ENCODE measurements around the gene SMARCA2. TPM values are rescaled to one million over a fixed set of nuclear protein-coding genes. Genes with fewer than 3 reads are reported as not detected.

Gene SMARCA2
- total RNA-seq, 1 experiment from 2014 or later = 27.9 TPM

DNA sequence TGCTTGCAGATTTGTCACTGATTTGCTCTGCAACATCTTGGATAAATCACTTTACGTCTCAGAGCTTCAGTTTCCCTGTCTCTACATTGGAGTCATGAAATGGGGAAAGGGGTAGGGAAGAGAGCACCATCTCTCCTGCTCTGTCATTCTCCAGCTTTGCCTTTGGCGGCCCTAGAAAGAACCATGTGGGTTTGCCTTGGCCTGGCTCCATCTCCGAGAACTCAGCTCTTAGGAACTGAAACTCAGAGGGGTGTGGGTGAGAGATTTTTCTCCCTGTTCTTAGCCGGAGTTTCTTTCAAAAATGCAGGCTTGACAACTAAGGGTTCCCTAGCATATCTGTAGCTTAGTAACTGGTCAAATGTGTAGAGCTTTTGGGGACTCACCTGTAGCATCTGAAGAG lies 123.5 kb downstream of the SMARCA2 start:
- no peaks in the 10 kb centered on the region for H3K36me3 ChIP-seq (ENCODE audit: low read depth, low read length)
- no peaks in the 10 kb centered on the region for H3K79me2 ChIP-seq (ENCODE audit: low read length)
- ATAC-seq (no peak), DNase-seq (no peak)
- H3K4me3 ChIP-seq (ENCODE audit: low read length) = no peak overlapping the region
- H3K27me3 ChIP-seq (ENCODE audit: low read length) = no peaks in the 10 kb centered on the region
- no peaks in the 10 kb centered on the region for H3K9me3 ChIP-seq (ENCODE audit: low read length)
- H3K9ac ChIP-seq (ENCODE audit: low read length) = no peak overlapping the region
- H2AFZ ChIP-seq (ENCODE audit: low read length) = no peak overlapping the region
- no peaks in the 10 kb centered on the region for H3K4me1 ChIP-seq (ENCODE audit: insufficient read depth, low read length)
- BruUV-seq (replicated peaks) = no TSS peak
- H3K9me2 ChIP-seq (replicated peaks; ENCODE audit: low read length) = no peaks in the 10 kb centered on the region
- ChIA-PET POLR2A (ENCODE audit: unreplicated experiment) (no interaction called here), CTCF (no interaction called here)
- no peaks in the 10 kb centered on the region for H4K20me1 ChIP-seq (ENCODE audit: low read length)
- no peak overlapping the region for H3K27ac ChIP-seq (ENCODE audit: low read length)
- TF ChIP-seq EZH2phosphoT487 (IDR thresholded peaks at IDR 0.05; ENCODE audit: borderline replicate concordance, low read length) (no peak), EZH2 (IDR thresholded peaks at IDR 0.05; ENCODE audit: low read length, unreplicated experiment) (no peak)
- TF ChIP-seq, protein P1, sequence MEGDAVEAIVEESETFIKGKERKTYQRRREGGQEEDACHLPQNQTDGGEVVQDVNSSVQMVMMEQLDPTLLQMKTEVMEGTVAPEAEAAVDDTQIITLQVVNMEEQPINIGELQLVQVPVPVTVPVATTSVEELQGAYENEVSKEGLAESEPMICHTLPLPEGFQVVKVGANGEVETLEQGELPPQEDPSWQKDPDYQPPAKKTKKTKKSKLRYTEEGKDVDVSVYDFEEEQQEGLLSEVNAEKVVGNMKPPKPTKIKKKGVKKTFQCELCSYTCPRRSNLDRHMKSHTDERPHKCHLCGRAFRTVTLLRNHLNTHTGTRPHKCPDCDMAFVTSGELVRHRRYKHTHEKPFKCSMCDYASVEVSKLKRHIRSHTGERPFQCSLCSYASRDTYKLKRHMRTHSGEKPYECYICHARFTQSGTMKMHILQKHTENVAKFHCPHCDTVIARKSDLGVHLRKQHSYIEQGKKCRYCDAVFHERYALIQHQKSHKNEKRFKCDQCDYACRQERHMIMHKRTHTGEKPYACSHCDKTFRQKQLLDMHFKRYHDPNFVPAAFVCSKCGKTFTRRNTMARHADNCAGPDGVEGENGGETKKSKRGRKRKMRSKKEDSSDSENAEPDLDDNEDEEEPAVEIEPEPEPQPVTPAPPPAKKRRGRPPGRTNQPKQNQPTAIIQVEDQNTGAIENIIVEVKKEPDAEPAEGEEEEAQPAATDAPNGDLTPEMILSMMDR (conservative IDR thresholded peaks at IDR 0.05; ENCODE audit: low read depth, low read length) = no peak
- no peaks in the 10 kb centered on the region for H3F3A ChIP-seq (ENCODE audit: low read length, unreplicated experiment)
- no peak overlapping the region for H3K4me2 ChIP-seq (ENCODE audit: low read length)
- intact Hi-C loops (cut with micrococcal nuclease) = loop anchor here (10.0 kb wide), 1 partner anchor 326 kb away; no protein-coding TSS in a partner anchor

DNA sequence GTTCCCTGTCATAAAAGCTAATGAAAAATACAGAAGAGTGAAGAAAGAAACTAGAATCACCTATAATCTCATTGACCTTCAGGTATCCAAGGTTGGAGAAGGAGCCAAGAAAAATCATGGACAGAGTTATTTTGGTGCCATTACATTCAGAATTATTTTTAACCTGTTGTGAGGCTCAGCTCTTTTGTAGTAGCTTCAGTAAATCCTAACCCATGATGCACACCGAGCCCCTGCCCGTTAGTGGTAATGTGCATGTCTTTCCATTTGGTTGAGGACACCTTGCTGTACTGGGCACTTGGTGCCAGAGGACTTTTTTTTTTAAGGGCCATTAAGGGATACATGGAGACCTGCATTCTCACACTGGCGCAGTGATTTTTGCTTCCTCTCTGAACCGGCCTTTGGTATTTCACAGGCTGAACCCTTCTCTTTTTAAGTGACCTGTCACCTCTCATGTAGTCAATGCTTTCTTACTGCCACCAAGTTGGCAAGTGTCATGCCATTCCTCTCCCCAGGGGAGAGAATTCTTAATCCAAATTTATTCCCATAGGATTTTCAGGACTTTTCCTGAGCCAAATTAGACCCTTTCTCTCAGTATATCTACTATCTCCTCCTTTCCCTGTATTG lies 125.6 kb downstream of the SMARCA2 start:
- Histone ChIP-seq H3K36me3 (ENCODE audit: low read depth, low read length) (no peaks in the 10 kb centered on the region), H3K4me2 (ENCODE audit: low read length) (no peak overlapping the region), H2AFZ (ENCODE audit: low read length) (no peak overlapping the region), H3K4me3 (ENCODE audit: low read length) (no peak overlapping the region), H3F3A (ENCODE audit: low read length, unreplicated experiment) (no peaks in the 10 kb centered on the region), H3K4me1 (ENCODE audit: insufficient read depth, low read length) (no peaks in the 10 kb centered on the region), H3K27ac (ENCODE audit: low read length) (no peak overlapping the region), H3K79me2 (ENCODE audit: low read length) (no peaks in the 10 kb centered on the region), H3K27me3 (ENCODE audit: low read length) (no peaks in the 10 kb centered on the region), H3K9ac (ENCODE audit: low read length) (no peak overlapping the region), H3K9me2 (replicated peaks; ENCODE audit: low read length) (no peaks in the 10 kb centered on the region), H3K9me3 (ENCODE audit: low read length) (no peaks in the 10 kb centered on the region), H4K20me1 (ENCODE audit: low read length) (no peaks in the 10 kb centered on the region)
- CTCF ChIA-PET = no interaction called here
- POLR2A ChIA-PET (ENCODE audit: unreplicated experiment) = no interaction called here
- no peak for DNase-seq
- no peak for TF ChIP-seq EZH2 (IDR thresholded peaks at IDR 0.05; ENCODE audit: low read length, unreplicated experiment)
- TF ChIP-seq EZH2phosphoT487 (IDR thresholded peaks at IDR 0.05; ENCODE audit: borderline replicate concordance, low read length) = no peak
- TF ChIP-seq, protein P1 (conservative IDR thresholded peaks at IDR 0.05; ENCODE audit: low read depth, low read length) = no peak
- ATAC-seq = no peak
- BruUV-seq (replicated peaks) = no TSS peak
- intact Hi-C loops (cut with micrococcal nuclease) = no loop called here

DNA sequence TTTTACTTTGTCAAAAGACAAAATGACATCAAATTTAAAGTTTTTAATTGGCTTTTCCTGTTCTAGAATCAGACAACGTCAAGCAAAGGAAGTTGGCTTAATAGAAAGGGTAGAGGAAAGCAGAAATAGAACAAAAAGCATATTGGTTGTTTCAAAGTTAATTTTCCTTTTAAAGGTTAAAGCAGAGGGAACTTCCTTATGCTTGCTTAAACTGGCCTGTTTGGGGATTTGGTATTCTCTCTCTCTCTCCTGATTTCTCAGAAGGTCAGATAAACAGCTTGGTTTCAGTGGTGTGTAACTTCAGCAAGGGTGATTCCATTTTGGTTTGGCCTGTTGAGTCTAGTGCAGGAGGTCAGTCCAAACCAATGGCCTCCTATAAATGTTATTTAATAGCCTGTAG lies 127.1 kb downstream of the SMARCA2 start:
- Histone ChIP-seq H3F3A (ENCODE audit: low read length, unreplicated experiment) (no peaks in the 10 kb centered on the region), H3K4me2 (ENCODE audit: low read length) (no peak overlapping the region), H3K4me3 (ENCODE audit: low read length) (no peak overlapping the region), H2AFZ (ENCODE audit: low read length) (no peak overlapping the region), H3K9ac (ENCODE audit: low read length) (no peak overlapping the region), H3K27me3 (ENCODE audit: low read length) (no peaks in the 10 kb centered on the region), H3K9me3 (ENCODE audit: low read length) (no peaks in the 10 kb centered on the region), H3K4me1 (ENCODE audit: insufficient read depth, low read length) (no peaks in the 10 kb centered on the region), H3K27ac (ENCODE audit: low read length) (no peak overlapping the region), H3K9me2 (replicated peaks; ENCODE audit: low read length) (no peaks in the 10 kb centered on the region), H4K20me1 (ENCODE audit: low read length) (no peaks in the 10 kb centered on the region), H3K79me2 (ENCODE audit: low read length) (no peaks in the 10 kb centered on the region), H3K36me3 (ENCODE audit: low read depth, low read length) (no peaks in the 10 kb centered on the region)
- ATAC-seq (no peak), DNase-seq (no peak)
- CTCF ChIA-PET = no interaction called here
- POLR2A ChIA-PET (ENCODE audit: unreplicated experiment) = no interaction called here
- intact Hi-C loops (cut with micrococcal nuclease) = no loop called here
- TF ChIP-seq, protein P1 (conservative IDR thresholded peaks at IDR 0.05; ENCODE audit: low read depth, low read length) = no peak
- TF ChIP-seq EZH2 (IDR thresholded peaks at IDR 0.05; ENCODE audit: low read length, unreplicated experiment) (no peak), EZH2phosphoT487 (IDR thresholded peaks at IDR 0.05; ENCODE audit: borderline replicate concordance, low read length) (no peak)
- no TSS peak for BruUV-seq (replicated peaks)

Data from PC-3 (cell line).